Astrocyte of the spinal cord (primary cell): ENCODE results near the gene DPP4.

Source experiments
- DNase-seq: peaks from one replicate; pipeline ENCODE4 v3.0.0; 2011; ENCODE audit warnings: low read depth, low spot score
- H3K4me3 ChIP-seq: 2 replicates; pipeline ENCODE4 v1.5.1; 2011; ENCODE audit warnings: low read depth, mild to moderate bottlenecking, low read length, moderate library complexity
- CTCF ChIP-seq: IDR thresholded peaks from 2 replicates; pipeline ENCODE4 v1.5.1; 2012; ENCODE audit warnings: low read depth, mild to moderate bottlenecking, low read length, inconsistent platforms
- in situ Hi-C: cut with HindIII; loops from 2 replicates; pipeline ENCODE4 v1.10.0; 2017; ENCODE audit warnings: low sequenced_read_pairs

The DPP4 gene

DNA sequence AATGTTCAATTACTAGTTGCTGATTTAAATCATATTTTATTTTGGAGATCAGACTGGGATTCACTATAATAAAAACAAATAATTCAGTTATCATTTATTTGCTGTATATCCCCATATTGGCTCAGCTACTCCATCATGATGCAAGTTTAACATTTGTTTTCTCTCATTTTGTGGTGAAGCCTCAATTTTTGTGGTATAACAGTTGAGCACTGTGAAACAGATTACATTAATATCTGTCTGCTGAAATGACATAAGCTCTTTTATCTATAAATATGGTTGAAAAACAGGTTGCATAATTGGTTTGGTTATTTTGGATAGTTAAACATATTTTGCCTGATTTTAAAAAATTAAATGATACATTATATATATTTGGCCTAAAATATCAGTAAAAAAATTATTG, 67.7 kb downstream of the DPP4 start:
- no peak for TF ChIP-seq CTCF
- DNase-seq: no peak
- in situ Hi-C loops: no loop called here
- no peak overlapping the region for H3K4me3 ChIP-seq

GRCh38 chr2:162004031-162004430, 70.0 kb downstream of the DPP4 start:
- in situ Hi-C loops: no loop called here
- H3K4me3 ChIP-seq: no peak overlapping the region
- DNase-seq: no peak
- no peak for TF ChIP-seq CTCF

GRCh38 chr2:162002623-162003235, 71.3 kb downstream of the DPP4 start:
- no peak for TF ChIP-seq CTCF
- DNase-seq: no peak
- no peak overlapping the region for H3K4me3 ChIP-seq
- in situ Hi-C loops: no loop called here

- in situ Hi-C loops: no loop called here
- H3K4me3 ChIP-seq: no peak overlapping the region
- no peak for TF ChIP-seq CTCF
- no peak for DNase-seq
Measured at GRCh38 chr2:162000431-162000830, 73.6 kb downstream of the DPP4 start.

- H3K4me3 ChIP-seq: no peak overlapping the region
- no peak for DNase-seq
- in situ Hi-C loops: no loop called here
- no peak for TF ChIP-seq CTCF
Measured at GRCh38 chr2:161999321-161999720, 74.7 kb downstream of the DPP4 start.

DNA sequence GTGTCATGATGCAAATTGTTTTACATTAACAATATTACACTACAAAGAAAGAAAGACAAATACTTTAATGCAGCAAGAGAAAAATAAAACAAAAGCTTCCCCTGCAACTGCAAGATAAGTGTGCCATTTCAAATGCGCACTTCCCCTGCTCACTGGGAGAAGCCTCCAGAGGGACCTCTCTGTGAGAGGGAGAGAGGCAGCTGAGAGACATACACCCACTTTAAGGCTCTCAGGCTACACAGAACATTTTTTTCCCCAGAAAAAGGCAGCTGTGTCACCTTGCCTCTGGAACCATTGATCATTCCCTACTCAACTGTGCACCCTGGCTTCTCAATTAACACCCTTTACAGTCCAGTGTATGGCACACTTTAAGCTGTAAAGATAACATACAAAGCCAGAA, 75.2 kb downstream of the DPP4 start:
- no peak overlapping the region for H3K4me3 ChIP-seq
- in situ Hi-C loops: no loop called here
- TF ChIP-seq CTCF: no peak
- no peak for DNase-seq
